Caco-2 (cell line): Measurements from ENCODE around the gene KLHL42. TPM values are rescaled to one million over a fixed set of nuclear protein-coding genes. Genes with fewer than 3 reads are reported as not detected.

Experiments used
- Bru-seq: library from RNA; stranded (reverse); fragments of 400-500 nt; gene quantifications from one replicate; lab custom pipeline; 2021; lab: Mats Ljungman, UMichigan
- BruChase-seq, 2 experiments: library from RNA; stranded (reverse); fragments of 400-500 nt; gene quantifications; one replicate each; lab custom pipeline; 2021; lab: Mats Ljungman, UMichigan
- BruUV-seq: library from RNA; stranded (reverse); fragments of 400-500 nt; replicated peaks from 2 replicates; lab custom pipeline; 2021; lab: Mats Ljungman, UMichigan
- CTCF ChIA-PET: fragments of 300-600 bp; sonication (Branson Sonifier 250); formaldehyde crosslinking; loops from one replicate; lab custom pipeline; 2022; ENCODE audit warnings: antibody characterized with exemption; lab: Charles Lee
- POLR2A ChIA-PET: fragments of 300-600 bp; sonication (Branson Sonifier 250); formaldehyde crosslinking; loops from one replicate; lab custom pipeline; 2022; ENCODE audit warnings: antibody characterized with exemption; lab: Charles Lee
- DNase-seq, 2 experiments: peaks; one replicate each; pipeline versions ENCODE4 v3.0.0 to v3.0.0-alpha.2; 2020 to 2022
- H3K27me3 ChIP-seq: replicated peaks from 2 replicates; pipeline ENCODE4 v1.6.0; 2011; ENCODE audit warnings: low read length; ENCODE audit not compliant: control insufficient read depth, insufficient read depth
- H3K36me3 ChIP-seq: 2 replicates; pipeline ENCODE4 v1.5.1; 2011; ENCODE audit warnings: low read length; ENCODE audit not compliant: control insufficient read depth, insufficient read depth
- H3K4me1 ChIP-seq: fragments of 250-450 bp; sonication (Bioruptor Pico); 2 replicates; pipeline ENCODE4 v1.5.1; 2020; ENCODE audit warnings: mild to moderate bottlenecking
- H3K4me3 ChIP-seq: 2 replicates; pipeline ENCODE4 v1.5.1; 2011; ENCODE audit warnings: low read depth, mild to moderate bottlenecking, control low read depth, low read length
- H3K9me3 ChIP-seq: fragments of 250-450 bp; sonication (Bioruptor Pico); 2 replicates; pipeline ENCODE4 v1.5.1; 2020; ENCODE audit warnings: mild to moderate bottlenecking, moderate library complexity
- H3K27ac Mint-ChIP-seq: one replicate; pipeline ENCODE4 v1.8.0; 2022; ENCODE audit warnings: mixed read lengths; ENCODE audit not compliant: unreplicated experiment
- H3K27me3 Mint-ChIP-seq: one replicate; pipeline ENCODE4 v1.8.0; 2022; ENCODE audit warnings: mixed read lengths; ENCODE audit not compliant: insufficient read depth, unreplicated experiment
- H3K36me3 Mint-ChIP-seq: one replicate; pipeline ENCODE4 v1.8.0; 2022; ENCODE audit warnings: mild to moderate bottlenecking, mixed read lengths; ENCODE audit not compliant: insufficient read depth, unreplicated experiment
- H3K4me1 Mint-ChIP-seq: one replicate; pipeline ENCODE4 v1.8.0; 2022; ENCODE audit warnings: low read depth, mixed read lengths; ENCODE audit not compliant: unreplicated experiment
- H3K4me3 Mint-ChIP-seq: one replicate; pipeline ENCODE4 v1.8.0; 2022; ENCODE audit warnings: mild to moderate bottlenecking, moderate library complexity, mixed read lengths; ENCODE audit not compliant: unreplicated experiment
- H3K9me3 Mint-ChIP-seq: one replicate; pipeline ENCODE4 v1.8.0; 2022; ENCODE audit warnings: mixed read lengths; ENCODE audit not compliant: unreplicated experiment
- intact Hi-C: fragments of 100-400 bp; cut with micrococcal nuclease; formaldehyde crosslinking; loops from one replicate; pipeline ENCODE4 v1.10.0; 2022; ENCODE audit not compliant: unreplicated experiment
- long read RNA-seq: library from polyadenylated mRNA; stranded (forward); transcript quantifications from one replicate; pipeline ENCODE4 v2.0.0, GENCODE V29; 2022
- total RNA-seq: library from RNA; stranded (reverse); gene quantifications from 2 replicates; pipeline ENCODE4 v1.2.3, GENCODE V29; 2022
- TF ChIP-seq, protein P1 (sequence below), 2 experiments: fragments of 200-600 bp in 1 of 2; IDR thresholded peaks; 1 replicate in 1 of 2; 2 replicates in 1 of 2; pipeline versions ENCODE4 v1.5.1 to v1.8.0; 2011 to 2022; ENCODE audit warnings: antibody characterized with exemption in 1 of 2, control low read depth in 1 of 2, inconsistent platforms in 1 of 2, low read depth in 1 of 2, low read length in 1 of 2, mild to moderate bottlenecking in 1 of 2, moderate library complexity in 1 of 2; ENCODE audit not compliant: insufficient read depth in 1 of 2, severe bottlenecking in 1 of 2, unreplicated experiment in 1 of 2

Gene KLHL42, protein sequence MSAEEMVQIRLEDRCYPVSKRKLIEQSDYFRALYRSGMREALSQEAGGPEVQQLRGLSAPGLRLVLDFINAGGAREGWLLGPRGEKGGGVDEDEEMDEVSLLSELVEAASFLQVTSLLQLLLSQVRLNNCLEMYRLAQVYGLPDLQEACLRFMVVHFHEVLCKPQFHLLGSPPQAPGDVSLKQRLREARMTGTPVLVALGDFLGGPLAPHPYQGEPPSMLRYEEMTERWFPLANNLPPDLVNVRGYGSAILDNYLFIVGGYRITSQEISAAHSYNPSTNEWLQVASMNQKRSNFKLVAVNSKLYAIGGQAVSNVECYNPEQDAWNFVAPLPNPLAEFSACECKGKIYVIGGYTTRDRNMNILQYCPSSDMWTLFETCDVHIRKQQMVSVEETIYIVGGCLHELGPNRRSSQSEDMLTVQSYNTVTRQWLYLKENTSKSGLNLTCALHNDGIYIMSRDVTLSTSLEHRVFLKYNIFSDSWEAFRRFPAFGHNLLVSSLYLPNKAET
- total RNA-seq (36.5 and 38.1 TPM in 2 replicates), Bru-seq, nascent RNA (percentile 91 among the genes with signal in this experiment), BruChase-seq, experiment 1, labeled RNA remaining after a 2-hour chase (percentile 95 among the genes with signal in this experiment), BruChase-seq, experiment 2, labeled RNA remaining after a 6-hour chase (percentile 87 among the genes with signal in this experiment)
- long read RNA-seq, full-length matches to known transcripts, result 35 of 46 reads
- long read RNA-seq, partial matches to known transcripts, result 0 of 46 reads
- long read RNA-seq, other reads (novel, unspliced or antisense), result 11 of 46 reads

DNA sequence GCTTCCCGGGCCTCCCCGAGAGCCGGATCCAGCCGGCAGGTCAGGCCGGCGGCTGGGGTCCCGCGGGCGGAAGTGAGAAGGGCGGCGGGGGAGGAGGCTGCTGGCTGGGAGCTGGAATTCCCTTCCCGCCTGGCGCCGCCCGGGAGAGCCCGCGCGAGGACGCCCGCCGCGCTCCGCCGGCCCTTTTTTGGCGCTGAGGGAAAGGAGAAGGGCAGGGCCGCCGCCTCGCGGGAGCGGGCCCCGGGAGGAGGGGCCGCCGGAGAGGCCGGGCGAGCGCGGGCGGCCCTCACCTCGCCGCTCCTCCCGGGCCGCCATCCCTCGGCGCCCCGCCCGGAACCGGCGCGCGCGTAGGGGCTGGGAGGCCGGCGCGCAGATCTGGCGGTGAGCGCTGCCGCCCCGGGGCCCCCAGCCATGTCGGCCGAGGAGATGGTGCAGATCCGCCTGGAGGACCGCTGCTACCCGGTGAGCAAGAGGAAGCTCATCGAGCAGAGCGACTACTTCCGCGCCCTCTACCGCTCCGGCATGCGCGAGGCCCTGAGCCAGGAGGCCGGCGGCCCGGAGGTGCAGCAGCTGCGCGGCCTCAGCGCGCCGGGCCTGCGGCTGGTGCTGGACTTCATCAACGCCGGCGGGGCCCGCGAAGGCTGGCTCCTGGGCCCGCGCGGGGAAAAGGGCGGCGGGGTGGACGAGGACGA lies at the start of gene KLHL42, which contains the start of gene MANSC4:
Gene KLHL42, plus strand, starts transcription at position 314 of the 692 bp plus-strand sequence. Its CDS starts 98 bp downstream, at position 412.
Gene MANSC4, minus strand, starts transcription at position 317 of the 692 bp plus-strand sequence. CDS start 8,960 bp downstream, outside the sequence.
- Histone ChIP-seq H3K36me3 (no peaks in the 10 kb centered on the region), H3K4me3 (peak within 1 kb of the TSS; percentile 95), H3K27me3 (no peaks in the 10 kb centered on the region), H3K4me1 (0 out of 2 replicates have a peak, but pooled peaks cover 3% of the 10 kb centered on the region), H3K9me3 (no peaks in the 10 kb centered on the region)
- TF ChIP-seq, protein P1, sequence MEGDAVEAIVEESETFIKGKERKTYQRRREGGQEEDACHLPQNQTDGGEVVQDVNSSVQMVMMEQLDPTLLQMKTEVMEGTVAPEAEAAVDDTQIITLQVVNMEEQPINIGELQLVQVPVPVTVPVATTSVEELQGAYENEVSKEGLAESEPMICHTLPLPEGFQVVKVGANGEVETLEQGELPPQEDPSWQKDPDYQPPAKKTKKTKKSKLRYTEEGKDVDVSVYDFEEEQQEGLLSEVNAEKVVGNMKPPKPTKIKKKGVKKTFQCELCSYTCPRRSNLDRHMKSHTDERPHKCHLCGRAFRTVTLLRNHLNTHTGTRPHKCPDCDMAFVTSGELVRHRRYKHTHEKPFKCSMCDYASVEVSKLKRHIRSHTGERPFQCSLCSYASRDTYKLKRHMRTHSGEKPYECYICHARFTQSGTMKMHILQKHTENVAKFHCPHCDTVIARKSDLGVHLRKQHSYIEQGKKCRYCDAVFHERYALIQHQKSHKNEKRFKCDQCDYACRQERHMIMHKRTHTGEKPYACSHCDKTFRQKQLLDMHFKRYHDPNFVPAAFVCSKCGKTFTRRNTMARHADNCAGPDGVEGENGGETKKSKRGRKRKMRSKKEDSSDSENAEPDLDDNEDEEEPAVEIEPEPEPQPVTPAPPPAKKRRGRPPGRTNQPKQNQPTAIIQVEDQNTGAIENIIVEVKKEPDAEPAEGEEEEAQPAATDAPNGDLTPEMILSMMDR (IDR thresholded peaks at IDR 0.05; ENCODE audit: insufficient read depth in 1 of 2, low read depth in 1 of 2, low read length in 1 of 2, severe bottlenecking in 1 of 2, unreplicated experiment in 1 of 2), result no peak
- no peaks in the 10 kb centered on the region for H3K27me3 Mint-ChIP-seq
- CTCF ChIA-PET, result interaction anchor here (1.1 to 2.3 kb wide), 2 partner anchors 41 to 161 kb away, joined by 3 to 9 read pairs; no protein-coding TSS in a partner anchor
- H3K4me1 Mint-ChIP-seq, result peaks cover 26% of the 10 kb centered on the region
- peak within 1 kb of the TSS; percentile 86 for H3K27ac Mint-ChIP-seq
- POLR2A ChIA-PET, result interaction anchor here (0.5 to 1.5 kb wide), 10 partner anchors 41 to 257 kb away, joined by 3 to 9 read pairs (median 3); partner anchors contain the start of gene MRPS35
- H3K9me3 Mint-ChIP-seq, result no peaks in the 10 kb centered on the region
- peak; percentile 78 to 87 for DNase-seq
- peaks cover 35% of the 10 kb centered on the region for H3K36me3 Mint-ChIP-seq
- H3K4me3 Mint-ChIP-seq, result peak within 1 kb of the TSS; percentile 83
- no TSS peak for BruUV-seq
- intact Hi-C loops, result loop anchor here (2.0 kb wide), 3 partner anchors 41 to 161 kb away; no protein-coding TSS in a partner anchor

DNA sequence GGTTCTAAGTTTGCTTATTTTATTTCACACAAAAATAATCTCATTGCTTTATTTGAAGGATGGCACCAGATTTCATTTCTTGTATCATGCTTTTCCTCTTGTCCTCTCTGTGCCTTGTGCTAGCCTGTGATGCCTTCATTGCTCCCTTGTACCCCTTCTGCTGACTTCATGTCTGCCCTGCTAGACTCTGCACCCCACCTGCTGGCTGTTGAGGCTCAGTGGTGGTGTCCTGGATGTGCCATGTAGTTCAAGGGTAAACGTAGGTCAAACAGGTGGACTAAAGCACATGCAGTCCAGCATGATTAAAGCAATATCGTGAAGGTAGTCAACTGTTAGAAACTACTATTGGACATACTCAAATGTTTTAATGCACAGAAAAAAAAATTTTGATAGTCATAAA lies 47.8 kb upstream of the KLHL42 start:
- Histone ChIP-seq H3K27me3 (no peaks in the 10 kb centered on the region), H3K9me3 (no peaks in the 10 kb centered on the region), H3K4me1 (no peaks in the 10 kb centered on the region), H3K36me3 (peaks cover 3% of the 10 kb centered on the region; the same call in 1 of the 2 replicates), H3K4me3 (no peak overlapping the region)
- no peaks in the 10 kb centered on the region for H3K27me3 Mint-ChIP-seq
- no peak overlapping the region for H3K4me3 Mint-ChIP-seq
- H3K27ac Mint-ChIP-seq, result no peak overlapping the region
- intact Hi-C loops, result loop anchor here (10.0 kb wide), 1 partner anchor 1233 kb away; no protein-coding TSS in a partner anchor
- ChIA-PET CTCF (no interaction called here), POLR2A (interaction anchor here (1.1 kb wide), 1 partner anchor 47 kb away, joined by 9 read pairs; no protein-coding TSS in a partner anchor)
- no TSS peak for BruUV-seq
- H3K9me3 Mint-ChIP-seq, result no peaks in the 10 kb centered on the region
- DNase-seq, result peak; percentile 63 to 65
- H3K36me3 Mint-ChIP-seq, result peaks cover 51% of the 10 kb centered on the region
- TF ChIP-seq, protein P1 (IDR thresholded peaks at IDR 0.05; ENCODE audit: insufficient read depth in 1 of 2, low read depth in 1 of 2, low read length in 1 of 2, severe bottlenecking in 1 of 2, unreplicated experiment in 1 of 2), result peak; percentile 47 to 67
- no peaks in the 10 kb centered on the region for H3K4me1 Mint-ChIP-seq
